Measurements from ENCODE around the gene COLEC11.

DNA sequence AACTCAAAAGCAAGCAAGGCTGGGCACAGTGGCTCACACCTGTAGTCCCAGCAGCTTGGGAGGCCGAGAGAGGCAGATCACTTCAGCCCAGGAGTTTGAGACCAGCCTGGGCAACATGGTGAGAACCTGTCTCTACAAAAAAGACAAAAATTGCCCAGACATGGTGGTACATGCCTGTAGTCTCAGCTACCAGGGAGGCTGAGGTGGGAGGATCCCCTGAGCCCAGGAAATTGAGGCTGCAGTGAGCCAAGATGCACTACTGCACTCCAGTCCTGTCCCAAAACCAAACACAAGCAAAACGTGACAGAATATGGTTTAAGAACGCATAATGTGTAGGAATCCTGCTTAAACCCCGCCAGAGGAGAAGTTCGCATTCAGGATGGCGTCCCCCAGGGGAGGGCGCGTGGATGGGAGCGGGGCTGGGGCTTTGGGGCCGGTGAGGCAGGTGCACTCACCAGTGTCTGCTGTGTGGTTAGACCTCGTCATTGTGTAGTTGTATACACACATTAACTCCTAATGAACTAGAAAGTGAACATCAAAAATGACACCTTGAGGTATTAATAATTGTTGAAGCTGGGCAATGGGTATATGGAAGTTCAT, 5.4 kb downstream of the COLEC11 start:
- TF ChIP-seq, protein P1, sequence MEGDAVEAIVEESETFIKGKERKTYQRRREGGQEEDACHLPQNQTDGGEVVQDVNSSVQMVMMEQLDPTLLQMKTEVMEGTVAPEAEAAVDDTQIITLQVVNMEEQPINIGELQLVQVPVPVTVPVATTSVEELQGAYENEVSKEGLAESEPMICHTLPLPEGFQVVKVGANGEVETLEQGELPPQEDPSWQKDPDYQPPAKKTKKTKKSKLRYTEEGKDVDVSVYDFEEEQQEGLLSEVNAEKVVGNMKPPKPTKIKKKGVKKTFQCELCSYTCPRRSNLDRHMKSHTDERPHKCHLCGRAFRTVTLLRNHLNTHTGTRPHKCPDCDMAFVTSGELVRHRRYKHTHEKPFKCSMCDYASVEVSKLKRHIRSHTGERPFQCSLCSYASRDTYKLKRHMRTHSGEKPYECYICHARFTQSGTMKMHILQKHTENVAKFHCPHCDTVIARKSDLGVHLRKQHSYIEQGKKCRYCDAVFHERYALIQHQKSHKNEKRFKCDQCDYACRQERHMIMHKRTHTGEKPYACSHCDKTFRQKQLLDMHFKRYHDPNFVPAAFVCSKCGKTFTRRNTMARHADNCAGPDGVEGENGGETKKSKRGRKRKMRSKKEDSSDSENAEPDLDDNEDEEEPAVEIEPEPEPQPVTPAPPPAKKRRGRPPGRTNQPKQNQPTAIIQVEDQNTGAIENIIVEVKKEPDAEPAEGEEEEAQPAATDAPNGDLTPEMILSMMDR (IDR thresholded peaks at IDR 0.05 in 8 of 11, conservative IDR thresholded peaks at IDR 0.05 in 3 of 11), result no peak
- TF ChIP-seq POLR2A (IDR thresholded peaks at IDR 0.05), result no peak

Data from spleen (tissue), 7 donors.